Panc1 (cell line): ENCODE measurements around the gene STAT3. TPM values are rescaled to one million over a fixed set of nuclear protein-coding genes. Genes with fewer than 3 reads are reported as not detected.

Source experiments
- ATAC-seq: fragments of 200-7000 bp; cut with Tn5 transposase; 2 replicates; pipeline ENCODE4 v1.9.1; 2020; ENCODE audit warnings: mild to moderate bottlenecking, moderate library complexity
- BruUV-seq: library from RNA; stranded (reverse); fragments of 400-500 nt; replicated peaks from 2 replicates; lab custom pipeline; 2021; lab: Mats Ljungman, UMichigan
- CTCF ChIA-PET: fragments of 300-600 bp; sonication (Branson Sonifier 250); formaldehyde crosslinking; loops from one replicate; lab custom pipeline; 2022; ENCODE audit warnings: antibody characterized with exemption; lab: Charles Lee
- POLR2A ChIA-PET: fragments of 300-600 bp; sonication (Branson Sonifier 250); formaldehyde crosslinking; loops from one replicate; lab custom pipeline; 2022; ENCODE audit warnings: antibody characterized with exemption; lab: Charles Lee
- DNase-seq: peaks from one replicate; pipeline ENCODE4 v3.0.0-alpha.2; 2010; ENCODE audit warnings: low read depth, low spot score
- H3K27ac ChIP-seq: 2 replicates; pipeline ENCODE4 v1.5.1; 2011; ENCODE audit warnings: mild to moderate bottlenecking, low read length, inconsistent platforms
- H3K27me3 ChIP-seq: fragments of 200-500 bp; sonication (Bioruptor generic); 2 replicates; pipeline ENCODE4 v1.6.0; 2014; ENCODE audit warnings: low read length, inconsistent platforms; ENCODE audit not compliant: control insufficient read depth, insufficient read depth
- H3K36me3 ChIP-seq: fragments of 200-500 bp; sonication (Bioruptor generic); 2 replicates; pipeline ENCODE4 v1.5.1; 2014; ENCODE audit warnings: inconsistent platforms, mild to moderate bottlenecking, low read length, moderate library complexity; ENCODE audit not compliant: control insufficient read depth, insufficient read depth
- H3K4me1 ChIP-seq: 2 replicates; pipeline ENCODE4 v1.5.1; 2011; ENCODE audit warnings: inconsistent platforms, mild to moderate bottlenecking, low read length, moderate library complexity; ENCODE audit not compliant: control insufficient read depth, insufficient read depth
- H3K4me3 ChIP-seq, 2 experiments: 2 replicates each; pipeline ENCODE4 v1.5.1; 2011 to 2012; ENCODE audit warnings: low read depth in 2 of 2, low read length in 2 of 2, mild to moderate bottlenecking in 2 of 2, inconsistent platforms in 1 of 2, moderate library complexity in 1 of 2
- H3K9me3 ChIP-seq: fragments of 200-500 bp; sonication (Bioruptor generic); 2 replicates; pipeline ENCODE4 v1.5.1; 2014; ENCODE audit warnings: low read depth, mild to moderate bottlenecking, inconsistent platforms, low read length, moderate library complexity; ENCODE audit not compliant: control insufficient read depth, insufficient read depth
- CTCF ChIP-seq: fragments of 450-650 bp; IDR thresholded peaks from 2 replicates; pipeline ENCODE4 v1.5.1; 2017; ENCODE audit warnings: mild to moderate bottlenecking
- POLR2AphosphoS5 ChIP-seq: IDR thresholded peaks from 2 replicates; pipeline ENCODE4 v1.6.1; 2012; ENCODE audit warnings: mild to moderate bottlenecking, low read depth, low read length, moderate library complexity
- REST ChIP-seq, 2 experiments: IDR thresholded peaks; 2 replicates each; pipeline ENCODE4 v1.6.1; 2011 to 2012; ENCODE audit warnings: low read depth in 2 of 2, control low read depth in 1 of 2, low read length in 1 of 2, mild to moderate bottlenecking in 1 of 2, moderate library complexity in 1 of 2; ENCODE audit not compliant: insufficient read depth in 1 of 2
- SIN3A ChIP-seq: IDR thresholded peaks from 2 replicates; pipeline ENCODE4 v1.6.1; 2012; ENCODE audit warnings: low read depth, mild to moderate bottlenecking, low read length, moderate library complexity, borderline replicate concordance; ENCODE audit not compliant: insufficient read depth
- TCF7L2 ChIP-seq: IDR thresholded peaks from 2 replicates; pipeline ENCODE4 v1.6.1; 2011; ENCODE audit warnings: mild to moderate bottlenecking, low read depth, low read length, inconsistent platforms
- in situ Hi-C: cut with HindIII; loops from 2 replicates; pipeline ENCODE4 v1.10.0; 2016; ENCODE audit warnings: low sequenced_read_pairs, low pct_unique_long_range_greater_than_20kb
- intact Hi-C: fragments of 100-400 bp; cut with micrococcal nuclease; formaldehyde crosslinking; loops from one replicate; pipeline ENCODE4 v1.10.0; 2022; ENCODE audit not compliant: unreplicated experiment
- total RNA-seq: library from RNA; stranded (reverse); gene quantifications from one replicate; pipeline ENCODE4 v1.2.1, GENCODE V29; 2021; ENCODE audit not compliant: unreplicated experiment

The STAT3 gene
- total RNA-seq, 1 experiment from 2014 or later = 287 TPM

GRCh38 chr17:42313389-42313772 lies 74.9 kb downstream of the STAT3 start:
- Histone ChIP-seq H3K27ac (peak overlapping the region; percentile 80), H3K4me1 (peaks cover 60% of the 10 kb centered on the region), H3K4me3 (no peak overlapping the region), H3K27me3 (no peaks in the 10 kb centered on the region), H3K36me3 (no peaks in the 10 kb centered on the region; the same call in 1 of the 2 replicates), H3K9me3 (no peaks in the 10 kb centered on the region)
- intact Hi-C loops (loop anchor here (10.0 kb wide), 1 partner anchor 211 kb away; no protein-coding TSS in a partner anchor), in situ Hi-C loops (no loop called here)
- ChIA-PET CTCF (interaction anchor here (0.5 kb wide), 1 partner anchor 22 kb away, joined by 7 read pairs; no protein-coding TSS in a partner anchor), POLR2A (no interaction called here)
- DNase-seq (no peak), ATAC-seq (no peak)
- no TSS peak for BruUV-seq
- TF ChIP-seq REST (IDR thresholded peaks at IDR 0.05; ENCODE audit: insufficient read depth in 1 of 2, low read depth in 2 of 2, low read length in 1 of 2) = no peak
- TF ChIP-seq POLR2AphosphoS5 = no peak
- no peak for TF ChIP-seq TCF7L2
- no peak for TF ChIP-seq CTCF
- no peak for TF ChIP-seq SIN3A

- intact Hi-C loops = loop anchor here (10.0 kb wide), 1 partner anchor 212 kb away; no protein-coding TSS in a partner anchor
- no peak for DNase-seq
- CTCF ChIA-PET = interaction anchor here (0.5 kb wide), 1 partner anchor 21 kb away, joined by 7 read pairs; no protein-coding TSS in a partner anchor
- Histone ChIP-seq H3K27me3 (no peaks in the 10 kb centered on the region), H3K9me3 (no peaks in the 10 kb centered on the region), H3K27ac (peak overlapping the region; percentile 84), H3K4me3 (no peak overlapping the region), H3K4me1 (peaks cover 55% of the 10 kb centered on the region), H3K36me3 (no peaks in the 10 kb centered on the region)
- peak; percentile 78 for ATAC-seq
- no TSS peak for BruUV-seq
- in situ Hi-C loops = no loop called here
- POLR2A ChIA-PET = interaction anchor here (0.6 kb wide), 1 partner anchor 110 kb away, joined by 3 read pairs; no protein-coding TSS in a partner anchor
- TF ChIP-seq SIN3A = no peak
- peak; percentile 4; the same call in 1 of the 2 replicates for TF ChIP-seq POLR2AphosphoS5
- TF ChIP-seq CTCF = peak; percentile 72
Measured at GRCh38 chr17:42312285-42313130, 75.7 kb downstream of the STAT3 start.
